Nucleus accumbens (tissue), 56 donors: Measurements from ENCODE around the gene CACNG3.
"Not testable (repeated sequence)": the region's sequence is repeated elsewhere in the genome, so short reads cannot be mapped to it uniquely, and the experiment has no call there.

Experiments used
- DNase-seq, 56 donors: peaks; one replicate each; lab custom pipeline; 2025; lab: John Stamatoyannopoulos, UW

CACNG3 gene

GRCh38 chr16:24255456-24256371, at the start of gene CACNG3:
Gene CACNG3 (plus strand): TSS chr16:24256335. CDS start chr16:24256755, 420 bp downstream.
- peak in 50 of 56 donors; percentile 1 to 81 (median 44) for DNase-seq

- no peak for DNase-seq
These were observed 49.2 kb upstream of the CACNG3 start for GRCh38 chr16:24206926-24207325.

- peak in 52 of 56 donors; percentile 6 to 86 (median 62) for DNase-seq
These were observed 47.4 kb upstream of the CACNG3 start for GRCh38 chr16:24208710-24209109.

- DNase-seq, result no peak
These were observed 41.1 kb upstream of the CACNG3 start for GRCh38 chr16:24214992-24215391.

- no peak for DNase-seq
These were observed 39.2 kb upstream of the CACNG3 start for GRCh38 chr16:24216961-24217360.

- DNase-seq, result no peak
These were observed 38.7 kb upstream of the CACNG3 start for GRCh38 chr16:24217461-24217860.

GRCh38 chr16:24218299-24218698, 37.8 kb upstream of the CACNG3 start:
- no peak for DNase-seq

- no peak for DNase-seq
These were observed 34.9 kb upstream of the CACNG3 start for GRCh38 chr16:24221219-24221618.

GRCh38 chr16:24228514-24228913, 27.6 kb upstream of the CACNG3 start:
- DNase-seq, result no peak

- no peak for DNase-seq
These were observed 23.2 kb upstream of the CACNG3 start for GRCh38 chr16:24232936-24233335.

- no peak for DNase-seq
These were observed 21.4 kb upstream of the CACNG3 start for GRCh38 chr16:24234737-24235136.

GRCh38 chr16:24235806-24236205, 20.3 kb upstream of the CACNG3 start:
- no peak for DNase-seq

- DNase-seq, result not testable (repeated sequence)
These were observed 17.3 kb upstream of the CACNG3 start for GRCh38 chr16:24238846-24239245.

- no peak for DNase-seq
These were observed 9.1 kb upstream of the CACNG3 start for GRCh38 chr16:24246911-24247607.

- DNase-seq, result peak in 43 of 56 donors; percentile 2 to 64 (median 21)
These were observed 2.9 kb upstream of the CACNG3 start for GRCh38 chr16:24253192-24253591.

- peak in 26 of 56 donors; percentile 1 to 57 (median 11) for DNase-seq
These were observed 1.8 kb downstream of the CACNG3 start for GRCh38 chr16:24257958-24258357.

- no peak for DNase-seq
These were observed 2.7 kb downstream of the CACNG3 start for GRCh38 chr16:24258791-24259190.

GRCh38 chr16:24262816-24263215, 6.7 kb downstream of the CACNG3 start:
- DNase-seq, result no peak

- DNase-seq, result no peak
These were observed 14.7 kb downstream of the CACNG3 start for GRCh38 chr16:24270721-24271442.

- no peak for DNase-seq
These were observed 16.2 kb downstream of the CACNG3 start for GRCh38 chr16:24272379-24272778.
